ENCODE measurements around the gene PLEKHG2.

GRCh38 chr19:39432677-39433025 lies 20.2 kb downstream of the PLEKHG2 start:
- no peak for TF ChIP-seq CTCF (conservative IDR thresholded peaks at IDR 0.05)
- TF ChIP-seq ZFX (IDR thresholded peaks at IDR 0.05): no peak

Measured in C4-2B (cell line).